K562 (cell line): ENCODE measurements around the gene RPS8. TPM values are rescaled to one million over a fixed set of nuclear protein-coding genes. Genes with fewer than 3 reads are reported as not detected.

Experiments
- BRD9 ChIP-seq: fragments of 450-650 bp; IDR thresholded peaks from 2 replicates; pipeline ENCODE4 v1.6.1; 2018; ENCODE audit warnings: low read depth; ENCODE audit not compliant: partially characterized antibody
- CEBPG ChIP-seq, 3 experiments: fragments of 200-800 bp in 1 of 3; sonication (Bioruptor generic) in 1 of 3; sonication (generic) in 1 of 3; formaldehyde crosslinking in 1 of 3; IDR thresholded peaks in 2 of 3; conservative IDR thresholded peaks in 1 of 3; 2 replicates each; pipeline versions ENCODE4 v1.6.1 to v1.8.0; 2016 to 2022; ENCODE audit warnings: missing compliant biosample characterization in 2 of 3, missing genetic modification characterization in 2 of 3, mild to moderate bottlenecking in 1 of 3, missing genetic modification reagents in 1 of 3
- CHD1 ChIP-seq: fragments of 200-600 bp; sonication (generic); IDR thresholded peaks from one replicate; pipeline ENCODE4 v1.6.1; 2012; ENCODE audit warnings: mild to moderate bottlenecking, moderate library complexity, low read length, inconsistent platforms
- CUX1 ChIP-seq: fragments of 200-800 bp; sonication (Bioruptor generic); IDR thresholded peaks from 2 replicates; pipeline ENCODE4 v1.6.1; 2016; ENCODE audit warnings: missing genetic modification characterization, missing compliant biosample characterization
- DDX20 ChIP-seq: fragments of 450-650 bp; IDR thresholded peaks from 2 replicates; pipeline ENCODE4 v1.6.1; 2016; ENCODE audit warnings: missing genetic modification characterization, low read depth, mild to moderate bottlenecking, missing compliant biosample characterization, moderate library complexity
- FOXP1 ChIP-seq: sonication (generic); formaldehyde crosslinking; IDR thresholded peaks from 2 replicates; pipeline ENCODE4 v1.8.0; 2022; ENCODE audit warnings: mild to moderate bottlenecking, missing genetic modification reagents
- ID3 ChIP-seq, 2 experiments: fragments of 250-450 bp in 1 of 2; fragments of 450-650 bp in 1 of 2; sonication (Bioruptor Pico) in 1 of 2; IDR thresholded peaks; 2 replicates each; pipeline versions ENCODE4 v1.6.1 to v1.8.0; 2016 to 2021; ENCODE audit warnings: mild to moderate bottlenecking in 2 of 2, moderate library complexity in 2 of 2, missing compliant biosample characterization in 1 of 2, missing genetic modification characterization in 1 of 2
- PML ChIP-seq: IDR thresholded peaks from 2 replicates; pipeline ENCODE4 v1.6.1; 2012; ENCODE audit warnings: low read length, inconsistent platforms
- SNRNP70 ChIP-seq: fragments of 200-400 bp; formaldehyde crosslinking; optimal IDR thresholded peaks from 2 replicates; pipeline ENCODE3; 2017; ENCODE audit warnings: low read depth, low read length
- SOX6 ChIP-seq: fragments of 450-650 bp; IDR thresholded peaks from 2 replicates; pipeline ENCODE4 v1.6.1; 2014; ENCODE audit warnings: mild to moderate bottlenecking
- TCFL5 ChIP-seq: fragments of 250-450 bp; sonication (Bioruptor Pico); conservative IDR thresholded peaks from 2 replicates; pipeline ENCODE4 v1.6.1; 2021; ENCODE audit warnings: mild to moderate bottlenecking, moderate library complexity, matching md5 sums
- TFAP4 ChIP-seq: sonication (generic); formaldehyde crosslinking; IDR thresholded peaks from 2 replicates; pipeline ENCODE4 v1.8.0; 2022; ENCODE audit warnings: missing genetic modification reagents, mild to moderate bottlenecking, moderate library complexity, borderline replicate concordance
- USF1 ChIP-seq: sonication (generic); formaldehyde crosslinking; IDR thresholded peaks from 2 replicates; pipeline ENCODE4 v1.9.0; 2022; ENCODE audit warnings: mild to moderate bottlenecking, missing genetic modification reagents
- ZNF12 ChIP-seq: sonication (generic); formaldehyde crosslinking; IDR thresholded peaks from 2 replicates; pipeline ENCODE4 v1.4.0; 2020; ENCODE audit warnings: mild to moderate bottlenecking, missing genetic modification reagents
- ZZZ3 ChIP-seq: fragments of 450-650 bp; IDR thresholded peaks from 2 replicates; pipeline ENCODE4 v1.6.1; 2016; ENCODE audit warnings: antibody characterized with exemption, mild to moderate bottlenecking, moderate library complexity
- polyA plus RNA-seq, 8 experiments: library from polyadenylated mRNA; depleted of rRNA in 4 of 8; stranded (reverse) in 5 of 8; unstranded in 3 of 8; fragments of >200 nt; fragmentation: Nextera tagmentation in 2 of 8; fragmentation: Illumina TruSeq in 1 of 8; extraction: Ambion mirVana in 2 of 8; extraction: Trizol in 1 of 8; gene quantifications; 2 replicates each; pipeline versions ENCODE4 v1.2.1 to v1.2.3, GENCODE V29; 2011 to 2014; ENCODE audit warnings: inconsistent platforms in 1 of 8, missing spikeins in 1 of 8
- total RNA-seq, 7 experiments: library from RNA; depleted of rRNA in 6 of 7; stranded (reverse); fragments of >200 nt in 6 of 7; fragmentation: Illumina TruSeq in 2 of 7; extraction: Trizol in 2 of 7; gene quantifications; 2 replicates each; pipeline versions ENCODE4 v1.2.1 to v1.2.3, GENCODE V29; 2011 to 2021; ENCODE audit warnings: low replicate concordance in 1 of 7
- TF ChIP-seq, protein P1 (sequence below): fragments of 200-800 bp; sonication (Bioruptor generic); IDR thresholded peaks from 2 replicates; pipeline ENCODE4 v1.6.1; 2017; ENCODE audit warnings: missing genetic modification characterization, missing compliant biosample characterization
- TF ChIP-seq, protein P2 (sequence below): sonication (generic); formaldehyde crosslinking; IDR thresholded peaks from 2 replicates; pipeline ENCODE4 v1.9.0; 2022; ENCODE audit warnings: mild to moderate bottlenecking, missing genetic modification reagents

The RPS8 gene
- total and polyA plus RNA-seq, 9 of the 15 experiments (the other 6 are each of a cell fraction or from before 2014, with no cell fraction given) = 2,431 to 4,168 (median 3,109) TPM

DNA sequence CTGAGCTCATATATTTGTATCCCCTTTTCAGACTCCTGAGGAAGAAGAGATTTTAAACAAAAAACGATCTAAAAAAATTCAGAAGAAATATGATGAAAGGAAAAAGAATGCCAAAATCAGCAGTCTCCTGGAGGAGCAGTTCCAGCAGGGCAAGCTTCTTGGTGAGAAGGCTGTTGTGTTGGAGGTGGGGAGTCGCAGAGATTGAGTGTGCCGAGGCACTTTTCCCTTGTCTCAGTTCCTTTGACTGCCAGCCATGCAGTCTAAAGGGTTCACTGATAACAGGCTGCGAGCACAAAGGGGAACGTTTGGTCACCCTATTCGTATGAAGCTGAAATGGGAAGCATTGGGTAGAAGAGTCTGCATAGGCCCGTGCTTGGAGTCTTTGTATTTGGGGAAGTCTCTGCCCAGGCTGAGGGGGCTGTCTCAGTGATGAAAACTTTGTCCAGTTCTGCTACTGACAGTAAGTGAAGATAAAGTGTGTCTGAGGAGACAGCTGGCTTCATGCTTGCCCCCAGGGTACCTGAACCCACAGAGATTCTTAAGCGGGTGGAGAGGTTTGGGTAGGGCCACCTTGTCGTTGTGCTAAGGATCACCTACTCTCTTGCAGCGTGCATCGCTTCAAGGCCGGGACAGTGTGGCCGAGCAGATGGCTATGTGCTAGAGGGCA lies 2.8 kb downstream of the RPS8 start (continued):
- peak; percentile 38; the same call in 1 of the 2 replicates for TF ChIP-seq USF1
- peak; percentile 14 for TF ChIP-seq SNRNP70
- TF ChIP-seq, protein P1, sequence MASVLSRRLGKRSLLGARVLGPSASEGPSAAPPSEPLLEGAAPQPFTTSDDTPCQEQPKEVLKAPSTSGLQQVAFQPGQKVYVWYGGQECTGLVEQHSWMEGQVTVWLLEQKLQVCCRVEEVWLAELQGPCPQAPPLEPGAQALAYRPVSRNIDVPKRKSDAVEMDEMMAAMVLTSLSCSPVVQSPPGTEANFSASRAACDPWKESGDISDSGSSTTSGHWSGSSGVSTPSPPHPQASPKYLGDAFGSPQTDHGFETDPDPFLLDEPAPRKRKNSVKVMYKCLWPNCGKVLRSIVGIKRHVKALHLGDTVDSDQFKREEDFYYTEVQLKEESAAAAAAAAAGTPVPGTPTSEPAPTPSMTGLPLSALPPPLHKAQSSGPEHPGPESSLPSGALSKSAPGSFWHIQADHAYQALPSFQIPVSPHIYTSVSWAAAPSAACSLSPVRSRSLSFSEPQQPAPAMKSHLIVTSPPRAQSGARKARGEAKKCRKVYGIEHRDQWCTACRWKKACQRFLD (CRISPR knock-in tag) = 0 out of 2 replicates have a peak, but pooled peaks have one; percentile 20
- peak; percentile 29; the same call in 1 of the 2 replicates for TF ChIP-seq CEBPG (CRISPR knock-in tag; IDR thresholded peaks at IDR 0.05)
- TF ChIP-seq CEBPG (tag; conservative IDR thresholded peaks at IDR 0.05 in 1 of 2, IDR thresholded peaks at IDR 0.05 in 1 of 2) = no peak
- TF ChIP-seq, protein P2, sequence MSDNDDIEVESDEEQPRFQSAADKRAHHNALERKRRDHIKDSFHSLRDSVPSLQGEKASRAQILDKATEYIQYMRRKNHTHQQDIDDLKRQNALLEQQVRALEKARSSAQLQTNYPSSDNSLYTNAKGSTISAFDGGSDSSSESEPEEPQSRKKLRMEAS (CRISPR knock-in tag) = peak; percentile 35; the same call in 1 of the 2 replicates
- no peak for TF ChIP-seq BRD9
- no peak for TF ChIP-seq ZZZ3
- TF ChIP-seq TCFL5 (CRISPR knock-in tag) = no peak
- no peak for TF ChIP-seq SOX6
- TF ChIP-seq CUX1 (CRISPR knock-in tag) = no peak
- TF ChIP-seq TFAP4 (CRISPR knock-in tag) = peak; percentile 15; the same call in 1 of the 2 replicates
- peak; percentile 7 for TF ChIP-seq CHD1
- no peak for TF ChIP-seq ID3 (CRISPR knock-in tag; IDR thresholded peaks at IDR 0.05)
- no peak for TF ChIP-seq ID3 (tag; IDR thresholded peaks at IDR 0.05)
- no peak for TF ChIP-seq ZNF12 (CRISPR knock-in tag)
- TF ChIP-seq FOXP1 (CRISPR knock-in tag) = 0 out of 2 replicates have a peak, but pooled peaks have one; percentile 60
- 0 out of 2 replicates have a peak, but pooled peaks have one; percentile 11 for TF ChIP-seq PML
- no peak for TF ChIP-seq DDX20 (tag)
